Fibroblast of villous mesenchyme (primary cell): ENCODE results near the gene WDFY3. TPM values are rescaled to one million over a fixed set of nuclear protein-coding genes. Genes with fewer than 3 reads are reported as not detected.

Experiments
- DNase-seq: peaks from one replicate; pipeline ENCODE4 v3.0.0-alpha.2; 2010; ENCODE audit warnings: low read depth
- H3K4me3 ChIP-seq: 2 replicates; pipeline ENCODE4 v1.5.1; 2011; ENCODE audit warnings: low read depth, mild to moderate bottlenecking, low read length
- CTCF ChIP-seq: IDR thresholded peaks from 2 replicates; pipeline ENCODE4 v1.5.1; 2012; ENCODE audit warnings: low read depth, mild to moderate bottlenecking, low read length; ENCODE audit not compliant: insufficient read depth
- total RNA-seq: library from RNA; depleted of rRNA; stranded (reverse); fragments of >200 nt; gene quantifications from 2 replicates; pipeline ENCODE4 v1.2.3, GENCODE V29; 2012

WDFY3 gene
- total RNA-seq, 1 donor: 98.0 TPM

- H3K4me3 ChIP-seq: no peak overlapping the region
- peak; percentile 76 for DNase-seq
- peak; percentile 69 for TF ChIP-seq CTCF
Measured at GRCh38 chr4:84750260-84750959, 216.1 kb downstream of the WDFY3 start.

- no peak for TF ChIP-seq CTCF
- no peak overlapping the region for H3K4me3 ChIP-seq
Measured at GRCh38 chr4:84740057-84740456, 226.4 kb downstream of the WDFY3 start.

GRCh38 chr4:84738622-84739021, 227.9 kb downstream of the WDFY3 start:
- H3K4me3 ChIP-seq: no peak overlapping the region
- DNase-seq: no peak
- TF ChIP-seq CTCF: no peak

More at GRCh38 chr4:84740057-84740456, 226.4 kb downstream of the WDFY3 start:
- no peak for DNase-seq

- no peak for TF ChIP-seq CTCF
- DNase-seq: no peak
- H3K4me3 ChIP-seq: no peak overlapping the region
Measured at GRCh38 chr4:84737656-84738055, 228.8 kb downstream of the WDFY3 start.

GRCh38 chr4:84734037-84734436, 232.5 kb downstream of the WDFY3 start:
- no peak for DNase-seq
- H3K4me3 ChIP-seq: no peak overlapping the region
- TF ChIP-seq CTCF: no peak

- no peak for DNase-seq
- TF ChIP-seq CTCF: no peak
Measured at GRCh38 chr4:84733343-84734033, 233.0 kb downstream of the WDFY3 start.

GRCh38 chr4:84730375-84730774, 236.1 kb downstream of the WDFY3 start:
- H3K4me3 ChIP-seq: no peak overlapping the region
- TF ChIP-seq CTCF: no peak
- DNase-seq: no peak

More at GRCh38 chr4:84733343-84734033, 233.0 kb downstream of the WDFY3 start:
- no peak overlapping the region for H3K4me3 ChIP-seq
